DND-41 (cell line): ENCODE measurements around the gene PCCB.
"Not testable (repeated sequence)": the region's sequence is repeated elsewhere in the genome, so short reads cannot be mapped to it uniquely, and the experiment has no call there.

Experiments
- ATAC-seq: fragments of 200-7000 bp; cut with Tn5 transposase; 3 replicates; pipeline ENCODE4 v1.9.1; 2021; ENCODE audit warnings: low read depth; ENCODE audit not compliant: insufficient read depth
- DNase-seq: peaks from one replicate; pipeline ENCODE4 v3.0.0-alpha.2; 2020
- H2AFZ ChIP-seq: 2 replicates; pipeline ENCODE4 v1.6.0; 2012; ENCODE audit warnings: low read depth, low read length
- H3K27ac ChIP-seq: 2 replicates; pipeline ENCODE4 v1.5.1; 2012; ENCODE audit warnings: low read length, inconsistent platforms
- H3K27me3 ChIP-seq: fragments of 200-600 bp; sonication (generic); 2 replicates; pipeline ENCODE4 v1.6.0; 2012; ENCODE audit warnings: low read length, mild to moderate bottlenecking, inconsistent platforms; ENCODE audit not compliant: insufficient read depth, poor library complexity
- H3K36me3 ChIP-seq: 2 replicates; pipeline ENCODE4 v1.5.1; 2012; ENCODE audit warnings: low read length, inconsistent platforms; ENCODE audit not compliant: insufficient read depth
- H3K4me1 ChIP-seq: 2 replicates; pipeline ENCODE4 v1.5.1; 2012; ENCODE audit warnings: mild to moderate bottlenecking, low read length; ENCODE audit not compliant: insufficient read depth
- H3K4me2 ChIP-seq: 2 replicates; pipeline ENCODE4 v1.6.0; 2012; ENCODE audit warnings: mild to moderate bottlenecking, moderate library complexity, low read length, inconsistent platforms; ENCODE audit not compliant: insufficient read depth
- H3K4me3 ChIP-seq, 2 experiments: fragments of 200-600 bp in 1 of 2; shearing (Covaris generic) in 1 of 2; 2 replicates each; pipeline ENCODE4 v1.5.1; 2012 to 2016; ENCODE audit warnings: inconsistent platforms in 2 of 2, low read length in 2 of 2, mild to moderate bottlenecking in 2 of 2, low read depth in 1 of 2, moderate library complexity in 1 of 2
- H3K79me2 ChIP-seq: 2 replicates; pipeline ENCODE4 v1.6.0; 2012; ENCODE audit warnings: low read length, inconsistent platforms; ENCODE audit not compliant: insufficient read depth
- H3K9ac ChIP-seq: 2 replicates; pipeline ENCODE4 v1.6.0; 2012; ENCODE audit warnings: low read depth, mild to moderate bottlenecking, inconsistent platforms, low read length, moderate library complexity
- H3K9me3 ChIP-seq: 2 replicates; pipeline ENCODE4 v1.5.1; 2012; ENCODE audit warnings: low read length, moderate library complexity, mild to moderate bottlenecking, inconsistent platforms; ENCODE audit not compliant: insufficient read depth, severe bottlenecking
- H4K20me1 ChIP-seq: 2 replicates; pipeline ENCODE4 v1.6.0; 2012; ENCODE audit warnings: low read length; ENCODE audit not compliant: insufficient read depth
- EZH2 ChIP-seq: IDR thresholded peaks from 3 replicates; pipeline ENCODE4 v1.6.1; 2012; ENCODE audit warnings: borderline replicate concordance, low read depth, mild to moderate bottlenecking, moderate library complexity, low read length, inconsistent platforms; ENCODE audit not compliant: severe bottlenecking
- TF ChIP-seq, protein P1 (sequence below): IDR thresholded peaks from 2 replicates; pipeline ENCODE4 v1.5.1; 2012; ENCODE audit warnings: borderline replicate concordance, low read length, moderate library complexity, mild to moderate bottlenecking; ENCODE audit not compliant: poor library complexity, severe bottlenecking; ENCODE audit errors: extremely low read depth

The PCCB gene

DNA sequence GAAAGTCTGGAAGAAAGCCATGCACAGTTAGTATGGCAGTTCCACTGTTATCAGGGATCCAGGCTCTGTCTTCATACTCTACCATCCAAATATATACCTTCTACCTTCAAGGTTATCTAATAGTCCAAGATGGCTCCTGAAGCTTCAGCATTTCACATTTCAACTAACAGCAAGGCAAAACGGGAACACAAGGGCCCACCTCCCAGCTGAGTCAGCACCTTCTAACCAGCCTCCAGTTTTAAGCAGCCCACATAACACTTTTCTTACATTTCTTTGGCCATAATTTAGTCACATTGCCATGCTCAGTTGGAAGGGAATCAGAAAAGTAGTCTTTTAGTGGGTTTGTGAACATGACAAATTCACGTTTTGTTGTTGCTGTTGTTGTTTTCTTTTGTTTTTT lies 38.6 kb upstream of the PCCB start:
- Histone ChIP-seq H4K20me1 (no peaks in the 10 kb centered on the region), H3K36me3 (no peaks in the 10 kb centered on the region), H3K79me2 (no peaks in the 10 kb centered on the region), H3K4me1 (no peaks in the 10 kb centered on the region), H3K27me3 (no peaks in the 10 kb centered on the region), H3K9ac (no peak overlapping the region), H3K27ac (no peak overlapping the region), H3K4me3 (no peak overlapping the region), H2AFZ (no peak overlapping the region; the same call in 1 of the 2 replicates), H3K9me3 (no peaks in the 10 kb centered on the region), H3K4me2 (no peak overlapping the region)
- ATAC-seq (no peak), DNase-seq (no peak)
- TF ChIP-seq, protein P1, sequence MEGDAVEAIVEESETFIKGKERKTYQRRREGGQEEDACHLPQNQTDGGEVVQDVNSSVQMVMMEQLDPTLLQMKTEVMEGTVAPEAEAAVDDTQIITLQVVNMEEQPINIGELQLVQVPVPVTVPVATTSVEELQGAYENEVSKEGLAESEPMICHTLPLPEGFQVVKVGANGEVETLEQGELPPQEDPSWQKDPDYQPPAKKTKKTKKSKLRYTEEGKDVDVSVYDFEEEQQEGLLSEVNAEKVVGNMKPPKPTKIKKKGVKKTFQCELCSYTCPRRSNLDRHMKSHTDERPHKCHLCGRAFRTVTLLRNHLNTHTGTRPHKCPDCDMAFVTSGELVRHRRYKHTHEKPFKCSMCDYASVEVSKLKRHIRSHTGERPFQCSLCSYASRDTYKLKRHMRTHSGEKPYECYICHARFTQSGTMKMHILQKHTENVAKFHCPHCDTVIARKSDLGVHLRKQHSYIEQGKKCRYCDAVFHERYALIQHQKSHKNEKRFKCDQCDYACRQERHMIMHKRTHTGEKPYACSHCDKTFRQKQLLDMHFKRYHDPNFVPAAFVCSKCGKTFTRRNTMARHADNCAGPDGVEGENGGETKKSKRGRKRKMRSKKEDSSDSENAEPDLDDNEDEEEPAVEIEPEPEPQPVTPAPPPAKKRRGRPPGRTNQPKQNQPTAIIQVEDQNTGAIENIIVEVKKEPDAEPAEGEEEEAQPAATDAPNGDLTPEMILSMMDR: no peak
- no peak for TF ChIP-seq EZH2

- H3K27me3 ChIP-seq, H3K4me1 ChIP-seq, H3K4me3 ChIP-seq, H3K36me3 ChIP-seq, DNase-seq, ATAC-seq, H3K79me2 ChIP-seq, H3K9ac ChIP-seq, H2AFZ ChIP-seq, H4K20me1 ChIP-seq, H3K9me3 ChIP-seq, H3K4me2 ChIP-seq, H3K27ac ChIP-seq: not testable (repeated sequence)
Observed at GRCh38 chr3:136222746-136223145, 27.4 kb upstream of the PCCB start.

DNA sequence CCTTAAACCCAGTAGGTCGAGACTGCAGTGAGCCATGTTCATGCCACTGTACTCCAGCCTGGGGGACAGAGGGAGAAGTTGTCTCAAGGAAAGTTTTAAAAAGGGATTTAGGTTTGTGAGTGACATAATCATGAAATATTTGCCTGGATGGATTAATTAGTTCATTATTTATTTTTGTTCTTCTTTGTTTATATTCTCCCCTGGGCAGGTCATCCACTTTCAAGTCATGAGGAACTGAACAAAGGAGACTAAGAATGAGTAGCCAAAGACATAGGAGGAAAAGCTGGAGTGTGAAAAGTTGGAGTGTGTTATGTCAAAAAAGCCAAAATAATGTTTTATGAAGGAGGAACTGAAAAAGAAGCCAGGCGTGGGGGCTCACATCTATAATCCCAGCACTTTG lies 17.7 kb upstream of the PCCB start:
- H3K9ac ChIP-seq: no peak overlapping the region
- no peak overlapping the region; the same call in 1 of the 2 replicates for H2AFZ ChIP-seq
- H3K4me1 ChIP-seq: no peaks in the 10 kb centered on the region
- DNase-seq (no peak), ATAC-seq (no peak)
- TF ChIP-seq EZH2: no peak
- TF ChIP-seq, protein P1: no peak
- no peaks in the 10 kb centered on the region for H3K36me3 ChIP-seq
- H3K27me3 ChIP-seq: no peaks in the 10 kb centered on the region
- no peaks in the 10 kb centered on the region for H4K20me1 ChIP-seq
- H3K27ac ChIP-seq: no peak overlapping the region
- no peaks in the 10 kb centered on the region for H3K79me2 ChIP-seq
- H3K9me3 ChIP-seq: no peaks in the 10 kb centered on the region
- H3K4me2 ChIP-seq: no peak overlapping the region
- no peak overlapping the region for H3K4me3 ChIP-seq

GRCh38 chr3:136235545-136235944 lies 14.6 kb upstream of the PCCB start:
- no peak overlapping the region for H3K9ac ChIP-seq

More at GRCh38 chr3:136235545-136235944, 14.6 kb upstream of the PCCB start:
- Histone ChIP-seq H3K27ac (no peak overlapping the region), H3K79me2 (no peaks in the 10 kb centered on the region), H3K4me2 (no peak overlapping the region), H4K20me1 (no peaks in the 10 kb centered on the region), H3K36me3 (no peaks in the 10 kb centered on the region), H3K4me1 (no peaks in the 10 kb centered on the region), H3K27me3 (no peaks in the 10 kb centered on the region), H3K4me3 (no peak overlapping the region), H2AFZ (no peak overlapping the region), H3K9me3 (no peaks in the 10 kb centered on the region)
- ATAC-seq (no peak), DNase-seq (no peak)
- TF ChIP-seq, protein P1: no peak
- TF ChIP-seq EZH2: no peak
